Neural cell (in vitro differentiated cells): ENCODE results near the gene A1BG. TPM values are rescaled to one million over a fixed set of nuclear protein-coding genes. Genes with fewer than 3 reads are reported as not detected.
A peak's percentile ranks its signal among the peaks of the same experiment; 100 is the strongest.

Source experiments
- H2AFZ ChIP-seq: fragments of 200-600, 300-800 bp; sonication (generic), shearing (Covaris generic); 2 replicates; pipeline ENCODE4 v1.6.0; 2014; ENCODE audit warnings: low read depth, mild to moderate bottlenecking, antibody characterized with exemption, low read length, moderate library complexity
- H3F3A ChIP-seq: fragments of 200-600 bp; shearing (Covaris generic); 2 replicates; pipeline ENCODE4 v1.6.1; 2016; ENCODE audit warnings: mild to moderate bottlenecking, moderate library complexity, mixed read lengths, antibody characterized with exemption, low read length; ENCODE audit not compliant: insufficient read depth, poor library complexity, severe bottlenecking
- H3K27ac ChIP-seq: fragments of 200-600, 300-800 bp; sonication (generic), shearing (Covaris generic); 2 replicates; pipeline ENCODE4 v1.5.1; 2014; ENCODE audit warnings: mild to moderate bottlenecking, low read length, moderate library complexity
- H3K27me3 ChIP-seq: fragments of 300-800, 200-600 bp; sonication (generic), shearing (Covaris generic); 2 replicates; pipeline ENCODE4 v1.6.0; 2014; ENCODE audit warnings: mild to moderate bottlenecking, low read depth, low read length, moderate library complexity; ENCODE audit not compliant: insufficient read depth
- H3K36me3 ChIP-seq: fragments of 300-800, 200-600 bp; sonication (generic), shearing (Covaris generic); 2 replicates; pipeline ENCODE4 v1.5.1; 2014; ENCODE audit warnings: mild to moderate bottlenecking, antibody characterized with exemption, low read length, moderate library complexity; ENCODE audit not compliant: insufficient read depth
- H3K4me2 ChIP-seq: fragments of 300-800, 200-600 bp; sonication (generic), shearing (Covaris generic); 2 replicates; pipeline ENCODE4 v1.6.0; 2014; ENCODE audit warnings: mild to moderate bottlenecking, low read length
- H3K4me3 ChIP-seq: fragments of 300-800, 200-600 bp; sonication (generic), shearing (Covaris generic); 2 replicates; pipeline ENCODE4 v1.5.1; 2014; ENCODE audit warnings: mild to moderate bottlenecking, low read length, moderate library complexity
- H3K79me2 ChIP-seq: fragments of 200-600 bp; shearing (Covaris generic); replicated peaks from 2 replicates; pipeline ENCODE4 v1.6.0; 2014; ENCODE audit warnings: mild to moderate bottlenecking, low read length, moderate library complexity; ENCODE audit not compliant: insufficient read depth
- H3K9ac ChIP-seq: fragments of 300-800, 200-600 bp; sonication (generic), shearing (Covaris generic); 2 replicates; pipeline ENCODE4 v1.6.1; 2016; ENCODE audit warnings: mild to moderate bottlenecking, low read length, mixed read lengths
- H3K9me2 ChIP-seq: fragments of 200-600 bp; shearing (Covaris generic); 2 replicates; pipeline ENCODE4 v1.6.1; 2016; ENCODE audit warnings: mild to moderate bottlenecking, low read length, mixed read lengths; ENCODE audit not compliant: insufficient read depth
- H3K9me3 ChIP-seq: fragments of 200-600, 300-800 bp; sonication (generic), shearing (Covaris generic); 2 replicates; pipeline ENCODE4 v1.6.1; 2016; ENCODE audit warnings: mild to moderate bottlenecking, mixed run types, low read length, moderate library complexity, mixed read lengths
- H4K20me1 ChIP-seq: fragments of 200-600 bp; shearing (Covaris generic); 2 replicates; pipeline ENCODE4 v1.6.1; 2016; ENCODE audit warnings: mild to moderate bottlenecking, mixed run types; ENCODE audit not compliant: insufficient read depth
- EP300 ChIP-seq: fragments of 450-650 bp; conservative IDR thresholded peaks from 2 replicates; pipeline ENCODE4 v1.6.1; 2014; ENCODE audit warnings: antibody characterized with exemption, mild to moderate bottlenecking, moderate library complexity; ENCODE audit not compliant: poor library complexity, severe bottlenecking
- EZH2 ChIP-seq: fragments of 200-600, 300-800 bp; shearing (Covaris generic), sonication (generic); IDR thresholded peaks from 2 replicates; pipeline ENCODE4 v1.6.1; 2014; ENCODE audit warnings: antibody characterized with exemption, low read length, borderline replicate concordance, mild to moderate bottlenecking; ENCODE audit not compliant: insufficient read depth, poor library complexity, severe bottlenecking
- MXI1 ChIP-seq: fragments of 450-650 bp; conservative IDR thresholded peaks from 2 replicates; pipeline ENCODE4 v1.6.1; 2014; ENCODE audit warnings: antibody characterized with exemption, mild to moderate bottlenecking; ENCODE audit not compliant: poor library complexity, severe bottlenecking
- POLR2AphosphoS5 ChIP-seq: IDR thresholded peaks from 2 replicates; pipeline ENCODE4 v1.6.1; 2012
- RAD21 ChIP-seq: fragments of 450-650 bp; conservative IDR thresholded peaks from 2 replicates; pipeline ENCODE4 v1.6.1; 2014; ENCODE audit warnings: antibody characterized with exemption, mild to moderate bottlenecking, moderate library complexity
- SMC3 ChIP-seq: fragments of 450-650 bp; conservative IDR thresholded peaks from 2 replicates; pipeline ENCODE4 v1.6.1; 2014; ENCODE audit warnings: antibody characterized with exemption, mild to moderate bottlenecking, moderate library complexity; ENCODE audit not compliant: poor library complexity
- TAF1 ChIP-seq: IDR thresholded peaks from 2 replicates; pipeline ENCODE4 v1.6.1; 2012; ENCODE audit warnings: low read depth
- polyA plus RNA-seq: library from polyadenylated mRNA; depleted of rRNA; stranded (reverse); fragments of >200 nt; gene quantifications from 2 replicates; pipeline ENCODE4 v1.2.3, GENCODE V29; 2014
- TF ChIP-seq, protein P1 (sequence below): fragments of 450-650 bp; IDR thresholded peaks from 2 replicates; pipeline ENCODE4 v1.5.1; 2014; ENCODE audit warnings: antibody characterized with exemption, mild to moderate bottlenecking, moderate library complexity; ENCODE audit not compliant: poor library complexity, severe bottlenecking
- TF ChIP-seq, protein P2 (sequence below): IDR thresholded peaks from 2 replicates; pipeline ENCODE4 v1.6.1; 2012; ENCODE audit warnings: borderline replicate concordance

The A1BG gene
- polyA plus RNA-seq, 1 donor from 2014 or later, result 40.0 TPM

DNA sequence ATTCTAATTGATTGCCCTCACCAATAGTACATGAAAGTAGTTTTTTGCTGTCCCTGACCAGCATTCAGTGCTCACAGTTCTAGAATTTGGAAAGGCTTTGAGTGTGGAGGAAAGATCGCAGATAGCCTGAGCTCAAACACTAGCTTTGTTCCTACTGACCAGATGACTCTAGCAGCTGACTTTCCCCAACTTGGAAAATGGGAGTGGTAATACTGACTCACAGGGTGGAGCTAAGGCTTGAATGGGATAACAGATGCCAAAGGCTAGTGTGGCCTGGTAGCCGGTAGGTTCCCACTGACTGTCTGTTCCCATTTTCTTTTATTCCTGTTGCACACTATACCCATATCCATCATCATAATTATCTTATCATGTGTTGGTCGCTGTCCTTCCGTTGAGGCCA, 22.8 kb downstream of the A1BG start:
- no peaks in the 10 kb centered on the region for H3K36me3 ChIP-seq
- H3K27ac ChIP-seq, result no peak overlapping the region
- H3K9me2 ChIP-seq, result no peaks in the 10 kb centered on the region
- TF ChIP-seq SMC3 (no peak), RAD21 (no peak), POLR2AphosphoS5 (no peak), EZH2 (no peak), EP300 (no peak), TAF1 (no peak), MXI1 (no peak)
- TF ChIP-seq, protein P1, sequence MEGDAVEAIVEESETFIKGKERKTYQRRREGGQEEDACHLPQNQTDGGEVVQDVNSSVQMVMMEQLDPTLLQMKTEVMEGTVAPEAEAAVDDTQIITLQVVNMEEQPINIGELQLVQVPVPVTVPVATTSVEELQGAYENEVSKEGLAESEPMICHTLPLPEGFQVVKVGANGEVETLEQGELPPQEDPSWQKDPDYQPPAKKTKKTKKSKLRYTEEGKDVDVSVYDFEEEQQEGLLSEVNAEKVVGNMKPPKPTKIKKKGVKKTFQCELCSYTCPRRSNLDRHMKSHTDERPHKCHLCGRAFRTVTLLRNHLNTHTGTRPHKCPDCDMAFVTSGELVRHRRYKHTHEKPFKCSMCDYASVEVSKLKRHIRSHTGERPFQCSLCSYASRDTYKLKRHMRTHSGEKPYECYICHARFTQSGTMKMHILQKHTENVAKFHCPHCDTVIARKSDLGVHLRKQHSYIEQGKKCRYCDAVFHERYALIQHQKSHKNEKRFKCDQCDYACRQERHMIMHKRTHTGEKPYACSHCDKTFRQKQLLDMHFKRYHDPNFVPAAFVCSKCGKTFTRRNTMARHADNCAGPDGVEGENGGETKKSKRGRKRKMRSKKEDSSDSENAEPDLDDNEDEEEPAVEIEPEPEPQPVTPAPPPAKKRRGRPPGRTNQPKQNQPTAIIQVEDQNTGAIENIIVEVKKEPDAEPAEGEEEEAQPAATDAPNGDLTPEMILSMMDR, result no peak
- TF ChIP-seq, protein P2, sequence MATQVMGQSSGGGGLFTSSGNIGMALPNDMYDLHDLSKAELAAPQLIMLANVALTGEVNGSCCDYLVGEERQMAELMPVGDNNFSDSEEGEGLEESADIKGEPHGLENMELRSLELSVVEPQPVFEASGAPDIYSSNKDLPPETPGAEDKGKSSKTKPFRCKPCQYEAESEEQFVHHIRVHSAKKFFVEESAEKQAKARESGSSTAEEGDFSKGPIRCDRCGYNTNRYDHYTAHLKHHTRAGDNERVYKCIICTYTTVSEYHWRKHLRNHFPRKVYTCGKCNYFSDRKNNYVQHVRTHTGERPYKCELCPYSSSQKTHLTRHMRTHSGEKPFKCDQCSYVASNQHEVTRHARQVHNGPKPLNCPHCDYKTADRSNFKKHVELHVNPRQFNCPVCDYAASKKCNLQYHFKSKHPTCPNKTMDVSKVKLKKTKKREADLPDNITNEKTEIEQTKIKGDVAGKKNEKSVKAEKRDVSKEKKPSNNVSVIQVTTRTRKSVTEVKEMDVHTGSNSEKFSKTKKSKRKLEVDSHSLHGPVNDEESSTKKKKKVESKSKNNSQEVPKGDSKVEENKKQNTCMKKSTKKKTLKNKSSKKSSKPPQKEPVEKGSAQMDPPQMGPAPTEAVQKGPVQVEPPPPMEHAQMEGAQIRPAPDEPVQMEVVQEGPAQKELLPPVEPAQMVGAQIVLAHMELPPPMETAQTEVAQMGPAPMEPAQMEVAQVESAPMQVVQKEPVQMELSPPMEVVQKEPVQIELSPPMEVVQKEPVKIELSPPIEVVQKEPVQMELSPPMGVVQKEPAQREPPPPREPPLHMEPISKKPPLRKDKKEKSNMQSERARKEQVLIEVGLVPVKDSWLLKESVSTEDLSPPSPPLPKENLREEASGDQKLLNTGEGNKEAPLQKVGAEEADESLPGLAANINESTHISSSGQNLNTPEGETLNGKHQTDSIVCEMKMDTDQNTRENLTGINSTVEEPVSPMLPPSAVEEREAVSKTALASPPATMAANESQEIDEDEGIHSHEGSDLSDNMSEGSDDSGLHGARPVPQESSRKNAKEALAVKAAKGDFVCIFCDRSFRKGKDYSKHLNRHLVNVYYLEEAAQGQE, result no peak
- no peaks in the 10 kb centered on the region for H4K20me1 ChIP-seq
- H2AFZ ChIP-seq, result no peak overlapping the region
- no peak overlapping the region for H3K9ac ChIP-seq
- H3K79me2 ChIP-seq, result peaks cover 18% of the 10 kb centered on the region
- no peaks in the 10 kb centered on the region for H3K27me3 ChIP-seq
- no peak overlapping the region for H3K4me2 ChIP-seq
- H3F3A ChIP-seq, result no peaks in the 10 kb centered on the region
- H3K4me3 ChIP-seq, result no peak overlapping the region
- H3K9me3 ChIP-seq, result no peaks in the 10 kb centered on the region

DNA sequence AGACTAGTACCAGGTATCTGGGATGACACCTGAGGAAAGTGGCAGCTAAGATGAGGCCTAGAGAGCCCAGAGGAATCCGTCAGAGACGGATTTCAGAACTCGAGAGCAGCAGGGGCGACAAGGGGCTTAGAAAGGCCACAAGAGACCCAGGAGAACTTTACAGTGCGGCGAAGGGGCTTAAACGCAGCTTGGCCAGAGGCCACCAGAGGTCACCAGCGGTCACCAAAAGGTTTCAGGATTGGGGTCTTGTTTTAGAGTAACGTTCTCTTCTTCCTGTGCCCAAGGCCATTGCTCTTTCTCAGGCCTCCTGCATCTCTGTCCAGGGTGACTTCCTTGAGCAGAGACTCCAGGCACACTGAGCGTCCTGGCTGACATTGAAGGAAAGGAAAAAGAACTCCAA, 24.3 kb downstream of the A1BG start:
- Histone ChIP-seq H2AFZ (no peak overlapping the region), H3K9me3 (no peaks in the 10 kb centered on the region), H3F3A (no peaks in the 10 kb centered on the region), H3K27me3 (no peaks in the 10 kb centered on the region), H3K4me2 (no peak overlapping the region), H3K36me3 (no peaks in the 10 kb centered on the region), H3K9ac (no peak overlapping the region), H4K20me1 (no peaks in the 10 kb centered on the region), H3K4me3 (peak overlapping the region; percentile 77), H3K9me2 (no peaks in the 10 kb centered on the region), H3K27ac (no peak overlapping the region), H3K79me2 (peaks cover 32% of the 10 kb centered on the region)
- peak; percentile 57 for TF ChIP-seq SMC3
- no peak for TF ChIP-seq POLR2AphosphoS5
- TF ChIP-seq EP300, result no peak
- no peak for TF ChIP-seq MXI1
- TF ChIP-seq, protein P1, result peak; percentile 49
- no peak for TF ChIP-seq TAF1
- TF ChIP-seq EZH2, result no peak
- peak; percentile 53 for TF ChIP-seq RAD21
